WTC11 (cell line): Measurements from ENCODE around the gene ABHD15. TPM values are rescaled to one million over a fixed set of nuclear protein-coding genes. Genes with fewer than 3 reads are reported as not detected.

Experiments
- ATAC-seq: fragments of 200-7000 bp; cut with Tn5 transposase; 2 replicates; pipeline ENCODE4 v1.10.0; 2021; ENCODE audit warnings: mild to moderate bottlenecking, moderate library complexity
- CTCF ChIA-PET: fragments of 300-600 bp; sonication (Branson Sonifier 250); formaldehyde crosslinking; loops from one replicate; lab custom pipeline; 2021; ENCODE audit warnings: antibody characterized with exemption; lab: Charles Lee
- POLR2A ChIA-PET: fragments of 350-600 bp; sonication (Branson Sonifier 250); formaldehyde crosslinking; loops from one replicate; lab custom pipeline; 2021; ENCODE audit warnings: antibody characterized with exemption; lab: Charles Lee
- DNase-seq: peaks from one replicate; pipeline ENCODE4 v3.0.0; 2021; ENCODE audit warnings: low spot score
- H3K27ac Mint-ChIP-seq: 2 replicates; pipeline ENCODE4 v1.8.0; 2021; ENCODE audit warnings: mixed read lengths
- H3K27me3 Mint-ChIP-seq: 2 replicates; pipeline ENCODE4 v1.8.0; 2021; ENCODE audit warnings: low read depth, mild to moderate bottlenecking, moderate library complexity, mixed read lengths
- H3K36me3 Mint-ChIP-seq: 2 replicates; pipeline ENCODE4 v1.8.0; 2021; ENCODE audit warnings: mixed read lengths
- H3K4me1 Mint-ChIP-seq: 2 replicates; pipeline ENCODE4 v1.8.0; 2022; ENCODE audit warnings: mixed read lengths
- H3K4me3 Mint-ChIP-seq: 2 replicates; pipeline ENCODE4 v1.8.0; 2021; ENCODE audit warnings: mild to moderate bottlenecking, moderate library complexity, mixed read lengths
- H3K9me3 Mint-ChIP-seq: 2 replicates; pipeline ENCODE4 v1.8.0; 2021; ENCODE audit warnings: mixed read lengths
- ETV6 ChIP-seq: sonication (generic); formaldehyde crosslinking; IDR thresholded peaks from 2 replicates; pipeline ENCODE4 v1.8.1; 2022; ENCODE audit warnings: mild to moderate bottlenecking, missing genetic modification reagents
- FOXP4 ChIP-seq: sonication (generic); formaldehyde crosslinking; IDR thresholded peaks from 2 replicates; pipeline ENCODE4 v1.8.0; 2022; ENCODE audit warnings: mild to moderate bottlenecking, missing genetic modification reagents
- GABPB1 ChIP-seq: sonication (generic); formaldehyde crosslinking; IDR thresholded peaks from 2 replicates; pipeline ENCODE4 v1.8.1; 2023; ENCODE audit warnings: mild to moderate bottlenecking, missing genetic modification reagents
- HMGXB4 ChIP-seq: sonication (generic); formaldehyde crosslinking; IDR thresholded peaks from 2 replicates; pipeline ENCODE4 v1.8.1; 2023; ENCODE audit warnings: mild to moderate bottlenecking, moderate library complexity, missing genetic modification reagents
- NFYB ChIP-seq: sonication (generic); formaldehyde crosslinking; conservative IDR thresholded peaks from 2 replicates; pipeline ENCODE4 v1.8.0; 2022; ENCODE audit warnings: low read depth, missing genetic modification reagents
- TP53 ChIP-seq: sonication (generic); formaldehyde crosslinking; IDR thresholded peaks from 2 replicates; pipeline ENCODE4 v1.8.1; 2023; ENCODE audit warnings: mild to moderate bottlenecking, missing genetic modification reagents
- USF2 ChIP-seq: sonication (generic); formaldehyde crosslinking; IDR thresholded peaks from 2 replicates; pipeline ENCODE4 v1.8.1; 2023; ENCODE audit warnings: mild to moderate bottlenecking, missing genetic modification reagents, moderate library complexity
- total RNA-seq: library from RNA; stranded (reverse); gene quantifications from 3 replicates; pipeline ENCODE4 v1.2.3, GENCODE V29; 2021
- TF ChIP-seq, protein P1 (sequence below): sonication (generic); formaldehyde crosslinking; IDR thresholded peaks from 2 replicates; pipeline ENCODE4 v1.8.0; 2022; ENCODE audit warnings: missing genetic modification reagents
- TF ChIP-seq, protein P2 (sequence below): sonication (generic); formaldehyde crosslinking; IDR thresholded peaks from 2 replicates; pipeline ENCODE4 v1.8.1; 2023; ENCODE audit warnings: mild to moderate bottlenecking, missing genetic modification reagents
- TF ChIP-seq, protein P3 (sequence below): fragments of 250-450 bp; sonication (Bioruptor Pico); IDR thresholded peaks from 2 replicates; pipeline ENCODE4 v1.8.0; 2021; ENCODE audit warnings: mild to moderate bottlenecking
- TF ChIP-seq, protein P4 (sequence below): fragments of 250-450 bp; sonication (Bioruptor Pico); IDR thresholded peaks from 2 replicates; pipeline ENCODE4 v1.9.0; 2021; ENCODE audit warnings: mild to moderate bottlenecking

Gene ABHD15
- total RNA-seq, 1 experiment from 2014 or later = 2.8 TPM

DNA sequence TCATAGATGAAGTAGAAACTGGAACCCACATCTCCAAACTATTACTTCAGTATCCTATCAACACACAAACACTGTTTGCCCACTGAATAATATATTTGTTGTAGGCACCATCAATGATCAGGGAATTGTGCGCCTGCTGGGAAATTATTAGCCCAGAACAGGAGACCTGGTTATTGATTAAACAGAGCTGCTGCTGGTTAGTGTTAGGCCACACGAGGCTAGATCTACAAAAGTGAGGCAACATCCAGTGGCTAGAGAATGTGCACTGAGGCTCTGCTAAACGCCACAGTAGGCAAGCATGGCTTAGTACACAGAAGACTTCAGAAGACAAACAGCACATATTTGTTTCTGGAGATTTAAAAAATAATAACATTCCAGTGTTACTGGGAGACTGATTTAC lies 11.0 kb downstream of the ABHD15 start:
- 0 out of 2 replicates have a peak, but pooled peaks cover 2% of the 10 kb centered on the region for H3K4me1 Mint-ChIP-seq
- ChIA-PET POLR2A (no interaction called here), CTCF (interaction anchor here (1.3 kb wide), 1 partner anchor 12 kb away, joined by 3 read pairs; no protein-coding TSS in a partner anchor)
- H3K27ac Mint-ChIP-seq = no peak overlapping the region
- H3K36me3 Mint-ChIP-seq = no peaks in the 10 kb centered on the region
- no peaks in the 10 kb centered on the region; the same call in 1 of the 2 replicates for H3K9me3 Mint-ChIP-seq
- no peaks in the 10 kb centered on the region; the same call in 1 of the 2 replicates for H3K27me3 Mint-ChIP-seq
- no peak for TF ChIP-seq FOXP4
- TF ChIP-seq GABPB1 (CRISPR knock-in tag) = peak; percentile 73
- H3K4me3 Mint-ChIP-seq = no peak overlapping the region
- ATAC-seq (no peak), DNase-seq (no peak)

GRCh38 chr17:29549177-29549923 lies 17.5 kb downstream of the ABHD15 start:
- Mint-ChIP-seq H3K9me3 (no peaks in the 10 kb centered on the region; the same call in 1 of the 2 replicates), H3K4me3 (no peak overlapping the region), H3K27me3 (no peaks in the 10 kb centered on the region), H3K4me1 (peaks cover 18% of the 10 kb centered on the region)
- ATAC-seq (no peak), DNase-seq (no peak)
- POLR2A ChIA-PET = no interaction called here
- TF ChIP-seq NFYB (CRISPR knock-in tag) (no peak), USF2 (CRISPR knock-in tag) (no peak), TP53 (CRISPR knock-in tag) (no peak), ETV6 (CRISPR knock-in tag) (no peak), HMGXB4 (no peak)
- TF ChIP-seq, protein P1, sequence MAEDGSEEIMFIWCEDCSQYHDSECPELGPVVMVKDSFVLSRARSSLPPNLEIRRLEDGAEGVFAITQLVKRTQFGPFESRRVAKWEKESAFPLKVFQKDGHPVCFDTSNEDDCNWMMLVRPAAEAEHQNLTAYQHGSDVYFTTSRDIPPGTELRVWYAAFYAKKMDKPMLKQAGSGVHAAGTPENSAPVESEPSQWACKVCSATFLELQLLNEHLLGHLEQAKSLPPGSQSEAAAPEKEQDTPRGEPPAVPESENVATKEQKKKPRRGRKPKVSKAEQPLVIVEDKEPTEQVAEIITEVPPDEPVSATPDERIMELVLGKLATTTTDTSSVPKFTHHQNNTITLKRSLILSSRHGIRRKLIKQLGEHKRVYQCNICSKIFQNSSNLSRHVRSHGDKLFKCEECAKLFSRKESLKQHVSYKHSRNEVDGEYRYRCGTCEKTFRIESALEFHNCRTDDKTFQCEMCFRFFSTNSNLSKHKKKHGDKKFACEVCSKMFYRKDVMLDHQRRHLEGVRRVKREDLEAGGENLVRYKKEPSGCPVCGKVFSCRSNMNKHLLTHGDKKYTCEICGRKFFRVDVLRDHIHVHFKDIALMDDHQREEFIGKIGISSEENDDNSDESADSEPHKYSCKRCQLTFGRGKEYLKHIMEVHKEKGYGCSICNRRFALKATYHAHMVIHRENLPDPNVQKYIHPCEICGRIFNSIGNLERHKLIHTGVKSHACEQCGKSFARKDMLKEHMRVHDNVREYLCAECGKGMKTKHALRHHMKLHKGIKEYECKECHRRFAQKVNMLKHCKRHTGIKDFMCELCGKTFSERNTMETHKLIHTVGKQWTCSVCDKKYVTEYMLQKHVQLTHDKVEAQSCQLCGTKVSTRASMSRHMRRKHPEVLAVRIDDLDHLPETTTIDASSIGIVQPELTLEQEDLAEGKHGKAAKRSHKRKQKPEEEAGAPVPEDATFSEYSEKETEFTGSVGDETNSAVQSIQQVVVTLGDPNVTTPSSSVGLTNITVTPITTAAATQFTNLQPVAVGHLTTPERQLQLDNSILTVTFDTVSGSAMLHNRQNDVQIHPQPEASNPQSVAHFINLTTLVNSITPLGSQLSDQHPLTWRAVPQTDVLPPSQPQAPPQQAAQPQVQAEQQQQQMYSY (CRISPR knock-in tag) = no peak
- TF ChIP-seq, protein P2, sequence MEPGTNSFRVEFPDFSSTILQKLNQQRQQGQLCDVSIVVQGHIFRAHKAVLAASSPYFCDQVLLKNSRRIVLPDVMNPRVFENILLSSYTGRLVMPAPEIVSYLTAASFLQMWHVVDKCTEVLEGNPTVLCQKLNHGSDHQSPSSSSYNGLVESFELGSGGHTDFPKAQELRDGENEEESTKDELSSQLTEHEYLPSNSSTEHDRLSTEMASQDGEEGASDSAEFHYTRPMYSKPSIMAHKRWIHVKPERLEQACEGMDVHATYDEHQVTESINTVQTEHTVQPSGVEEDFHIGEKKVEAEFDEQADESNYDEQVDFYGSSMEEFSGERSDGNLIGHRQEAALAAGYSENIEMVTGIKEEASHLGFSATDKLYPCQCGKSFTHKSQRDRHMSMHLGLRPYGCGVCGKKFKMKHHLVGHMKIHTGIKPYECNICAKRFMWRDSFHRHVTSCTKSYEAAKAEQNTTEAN (CRISPR knock-in tag) = no peak
- TF ChIP-seq, protein P3, sequence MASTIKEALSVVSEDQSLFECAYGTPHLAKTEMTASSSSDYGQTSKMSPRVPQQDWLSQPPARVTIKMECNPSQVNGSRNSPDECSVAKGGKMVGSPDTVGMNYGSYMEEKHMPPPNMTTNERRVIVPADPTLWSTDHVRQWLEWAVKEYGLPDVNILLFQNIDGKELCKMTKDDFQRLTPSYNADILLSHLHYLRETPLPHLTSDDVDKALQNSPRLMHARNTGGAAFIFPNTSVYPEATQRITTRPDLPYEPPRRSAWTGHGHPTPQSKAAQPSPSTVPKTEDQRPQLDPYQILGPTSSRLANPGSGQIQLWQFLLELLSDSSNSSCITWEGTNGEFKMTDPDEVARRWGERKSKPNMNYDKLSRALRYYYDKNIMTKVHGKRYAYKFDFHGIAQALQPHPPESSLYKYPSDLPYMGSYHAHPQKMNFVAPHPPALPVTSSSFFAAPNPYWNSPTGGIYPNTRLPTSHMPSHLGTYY = no peak
- TF ChIP-seq, protein P4, sequence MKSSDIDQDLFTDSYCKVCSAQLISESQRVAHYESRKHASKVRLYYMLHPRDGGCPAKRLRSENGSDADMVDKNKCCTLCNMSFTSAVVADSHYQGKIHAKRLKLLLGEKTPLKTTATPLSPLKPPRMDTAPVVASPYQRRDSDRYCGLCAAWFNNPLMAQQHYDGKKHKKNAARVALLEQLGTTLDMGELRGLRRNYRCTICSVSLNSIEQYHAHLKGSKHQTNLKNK (CRISPR knock-in tag) = no peak
- TF ChIP-seq, all 79 proteins: peak for 0
- CTCF ChIA-PET = no interaction called here
- Mint-ChIP-seq H3K27ac (no peak overlapping the region), H3K36me3 (no peaks in the 10 kb centered on the region)
